Sciatic nerve (tissue), 2 donors: Measurements from ENCODE around the gene PHLPP1. TPM values are rescaled to one million over a fixed set of nuclear protein-coding genes. Genes with fewer than 3 reads are reported as not detected.
"Not testable (repeated sequence)": the region's sequence is repeated elsewhere in the genome, so short reads cannot be mapped to it uniquely, and the experiment has no call there.

Experiments
- ATAC-seq: fragments of 200-7000 bp; cut with Tn5 transposase; one replicate; pipeline ENCODE4 v1.9.1; 2020; ENCODE audit warnings: mild to moderate bottlenecking, moderate library complexity
- DNase-seq: peaks from one replicate; pipeline ENCODE4 v3.0.0-alpha.2; 2020; ENCODE audit warnings: low spot score
- intact Hi-C: fragments of 100-400 bp; cut with DNase I; formaldehyde crosslinking; loops from one replicate; pipeline ENCODE4 v1.14.2; 2022
- total RNA-seq: library from RNA; stranded (reverse); fragmentation: NEBNext Ultra II Directional; extraction: Animal tissue kit (Norgen Biotek cat#: 25700); gene quantifications from one replicate; pipeline ENCODE4 v1.2.1, GENCODE V29; 2021
- donor health status: DM: no; HTN: no; CAD: no.
- donor health status: DM: no; HTN: no; CAD: no.

PHLPP1 gene
- total RNA-seq, 1 donor from 2014 or later: 23.8 TPM

DNA sequence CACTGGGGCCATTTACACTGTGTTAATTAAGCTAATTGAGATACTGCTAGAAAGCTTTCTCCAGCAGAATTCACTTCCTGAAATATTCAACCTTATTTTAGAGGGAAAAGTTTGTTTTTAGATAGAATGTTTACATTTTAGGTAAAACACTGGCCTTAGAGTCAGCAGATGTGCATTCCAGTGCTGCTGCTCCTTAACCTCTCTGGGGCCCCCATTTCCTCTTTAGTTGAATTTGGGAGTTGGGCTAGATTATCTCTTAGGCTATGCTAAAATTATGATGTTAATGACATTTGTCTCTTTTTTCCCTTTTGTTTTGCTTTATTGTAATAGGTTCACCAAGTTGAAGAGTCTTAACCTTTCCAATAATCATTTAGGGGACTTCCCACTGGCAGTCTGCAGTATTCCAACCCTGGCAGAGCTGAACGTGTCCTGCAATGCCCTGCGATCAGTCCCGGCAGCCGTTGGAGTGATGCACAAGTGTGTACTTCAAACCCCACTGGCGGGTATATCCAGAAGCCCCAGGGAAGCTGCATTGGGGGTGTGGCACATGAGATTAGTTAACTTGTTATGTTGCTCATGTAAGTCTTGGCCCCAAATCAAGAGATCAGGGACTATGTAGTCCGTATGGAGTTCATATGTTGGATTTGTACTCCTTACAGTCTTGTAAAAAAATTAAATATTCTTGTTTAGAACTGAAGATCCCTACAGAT lies 179.5 kb downstream of the PHLPP1 start:
- intact Hi-C loops: no loop called here
- ATAC-seq: no peak

DNA sequence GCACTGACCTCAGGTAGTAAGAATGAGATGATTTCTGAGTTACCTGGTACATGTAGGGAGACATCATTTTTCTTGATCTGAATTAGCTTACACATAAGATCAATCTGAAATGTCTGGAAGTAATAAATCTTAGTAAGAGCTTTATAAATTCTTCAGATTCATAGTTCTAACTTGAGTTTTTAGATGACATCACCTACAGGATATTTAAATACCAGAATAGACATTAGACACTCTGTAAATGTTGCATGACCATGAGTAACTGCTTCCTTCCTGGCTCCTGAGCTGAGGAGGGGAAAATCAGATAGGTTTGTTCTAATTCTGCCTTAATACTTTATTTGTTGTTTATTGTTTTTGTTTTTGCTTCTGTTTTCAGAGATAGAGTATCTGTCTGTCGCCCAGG lies 181.8 kb downstream of the PHLPP1 start:
- DNase-seq: no peak
- ATAC-seq: no peak
- intact Hi-C loops: no loop called here

More for the DNA sequence above, 179.5 kb downstream of the PHLPP1 start:
- no peak for DNase-seq

DNA sequence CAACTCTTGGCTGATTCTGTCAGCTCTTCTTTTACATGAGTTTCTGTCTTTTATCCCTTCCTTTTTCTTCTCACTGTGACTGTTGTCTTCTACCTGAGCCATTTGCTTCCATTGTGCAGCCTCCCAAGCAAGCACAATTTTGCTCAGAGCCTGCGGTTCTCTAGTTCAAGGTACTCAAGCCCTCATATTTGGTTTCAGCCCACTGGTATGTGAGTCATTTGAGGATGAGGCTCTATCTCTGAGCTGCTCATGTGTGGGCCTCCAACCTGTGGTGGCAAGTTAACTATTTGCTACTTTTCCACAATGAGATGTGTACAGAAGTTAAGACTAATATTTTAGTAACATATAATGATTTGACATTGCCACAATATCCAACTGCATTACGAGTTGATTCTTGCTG lies 183.0 kb downstream of the PHLPP1 start:
- DNase-seq (no peak), ATAC-seq (no peak)
- intact Hi-C loops: no loop called here

DNA sequence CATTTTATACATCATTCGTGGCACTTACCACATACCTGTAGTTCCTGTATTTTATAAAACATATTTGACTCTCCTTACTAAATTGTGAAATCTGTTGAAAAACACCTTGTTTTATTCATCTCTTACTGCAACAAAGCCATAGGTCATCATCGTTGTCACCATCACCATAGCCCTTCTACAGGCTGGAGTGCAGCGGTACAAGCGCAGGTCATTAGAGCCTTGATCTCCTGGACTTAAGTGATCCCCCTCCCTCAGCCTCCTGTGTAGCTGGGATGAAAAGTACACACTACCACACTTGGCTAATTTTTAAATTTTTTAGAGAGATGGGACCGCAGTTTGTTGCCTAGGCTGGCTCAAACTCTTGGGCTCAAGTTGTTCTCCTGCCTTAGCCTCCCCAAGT lies 184.2 kb downstream of the PHLPP1 start:
- intact Hi-C loops: no loop called here
- DNase-seq (no peak), ATAC-seq (no peak)

DNA sequence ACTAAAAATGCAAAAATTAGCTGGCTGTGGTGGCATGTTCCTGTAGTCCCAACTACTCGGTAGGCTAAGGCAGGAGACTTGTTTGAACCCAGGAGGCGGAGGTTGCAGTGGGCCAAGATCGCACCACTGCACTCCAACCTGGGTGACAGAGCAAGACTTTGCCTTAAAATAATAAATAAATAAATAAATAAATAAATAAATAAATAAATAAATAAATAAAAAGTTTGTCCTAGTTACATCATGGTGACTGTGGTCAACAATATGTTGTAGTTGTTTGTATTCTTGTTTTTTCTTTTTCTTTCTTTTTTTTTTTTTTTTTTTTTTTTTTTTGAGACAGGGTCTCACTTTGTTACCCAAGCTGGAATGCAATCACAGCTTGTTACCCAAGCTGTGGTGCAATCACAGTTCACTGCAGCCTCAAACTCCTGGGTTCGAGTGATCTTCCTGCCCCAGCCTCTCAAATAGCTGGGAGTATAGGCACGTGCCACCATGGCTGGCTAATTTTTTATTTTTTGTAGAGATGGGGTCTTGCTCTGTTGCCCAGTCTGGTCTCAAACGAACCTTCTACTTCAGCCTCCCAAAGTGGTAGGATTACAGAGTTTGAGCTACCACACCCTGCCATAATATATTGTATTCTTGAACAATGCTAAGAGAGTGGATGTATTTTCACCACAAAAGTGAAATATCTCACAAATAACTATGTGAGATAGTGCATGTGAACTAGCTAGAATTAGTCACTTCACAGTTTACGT lies 185.0 kb downstream of the PHLPP1 start:
- ATAC-seq: no peak
- DNase-seq: no peak
- intact Hi-C loops: no loop called here

DNA sequence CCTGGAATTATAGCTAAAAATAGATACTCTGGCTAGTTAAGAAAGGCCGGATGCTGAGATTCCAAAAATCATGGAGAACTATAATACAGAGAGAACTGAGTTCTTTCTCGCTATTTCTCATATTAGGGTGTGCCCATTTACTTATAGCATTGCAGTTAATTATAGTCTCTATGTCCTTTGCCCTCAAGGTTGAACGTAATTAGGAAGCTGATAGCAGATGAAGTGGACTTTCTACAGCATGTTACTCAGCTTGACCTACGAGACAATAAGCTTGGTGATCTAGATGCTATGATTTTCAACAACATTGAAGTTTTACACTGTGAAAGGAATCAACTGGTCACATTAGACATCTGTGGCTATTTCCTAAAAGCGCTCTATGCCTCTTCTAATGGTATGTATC lies 187.4 kb downstream of the PHLPP1 start:
- ATAC-seq (no peak), DNase-seq (no peak)
- intact Hi-C loops: no loop called here

DNA sequence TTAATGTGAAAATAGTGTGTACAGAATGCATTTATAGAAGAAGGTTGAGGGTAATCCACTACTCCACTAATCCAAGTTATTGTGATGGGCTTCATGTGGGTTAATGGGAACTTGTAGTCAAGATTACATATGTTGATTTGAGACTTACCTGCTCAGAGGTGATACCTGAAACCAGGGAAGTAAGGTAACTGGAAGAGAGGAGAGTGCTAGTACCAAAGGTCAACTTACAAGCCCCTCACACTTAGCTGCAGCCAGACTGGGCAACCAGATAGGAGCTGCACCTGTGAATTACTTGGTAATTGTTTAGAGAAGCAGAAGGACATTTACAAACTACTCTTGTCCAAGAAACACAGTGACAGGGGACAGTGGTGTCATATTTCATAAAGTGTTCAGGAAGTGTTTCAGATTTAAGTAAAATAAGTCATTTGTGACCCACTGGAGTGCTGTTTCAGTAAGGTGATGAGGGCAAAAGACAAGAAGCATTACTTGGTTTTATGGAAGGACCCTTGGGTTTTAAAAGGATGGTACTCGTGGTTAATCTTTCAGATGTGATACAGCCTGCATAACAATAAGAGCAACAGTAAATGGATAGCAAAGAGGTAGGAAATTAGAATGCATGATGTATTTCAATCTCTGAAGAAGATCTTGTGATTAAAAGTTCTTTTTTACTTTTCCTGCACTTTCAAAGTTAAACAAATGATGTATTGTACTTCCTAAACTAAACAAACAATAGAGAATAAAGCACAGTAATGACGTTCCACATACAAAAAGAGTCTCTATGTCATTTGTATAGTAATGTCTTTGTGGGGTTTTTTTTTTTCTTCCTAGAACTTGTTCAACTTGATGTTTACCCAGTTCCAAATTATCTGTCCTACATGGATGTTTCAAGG lies 189.3 kb downstream of the PHLPP1 start:
- intact Hi-C loops: no loop called here
- DNase-seq: no peak
- no peak for ATAC-seq

DNA sequence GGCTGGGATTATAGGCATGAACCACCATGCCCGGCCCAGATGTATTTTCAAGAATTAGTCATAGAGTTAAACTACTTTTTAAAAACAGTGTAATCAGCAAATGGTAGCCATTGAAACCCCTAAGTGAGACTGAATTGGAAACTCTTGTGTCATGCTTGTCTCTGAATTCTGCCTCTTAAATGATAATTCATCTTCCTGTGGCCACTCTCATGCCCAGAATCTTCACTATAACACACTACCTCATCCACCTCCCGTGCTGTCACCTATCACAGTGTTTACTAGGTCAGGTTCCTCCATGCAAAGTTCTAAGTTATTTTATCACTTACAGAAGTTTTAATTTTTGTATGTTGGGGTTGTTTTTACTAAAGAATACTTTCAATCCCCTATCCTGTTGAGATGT lies 197.5 kb downstream of the PHLPP1 start:
- intact Hi-C loops: no loop called here

DNA sequence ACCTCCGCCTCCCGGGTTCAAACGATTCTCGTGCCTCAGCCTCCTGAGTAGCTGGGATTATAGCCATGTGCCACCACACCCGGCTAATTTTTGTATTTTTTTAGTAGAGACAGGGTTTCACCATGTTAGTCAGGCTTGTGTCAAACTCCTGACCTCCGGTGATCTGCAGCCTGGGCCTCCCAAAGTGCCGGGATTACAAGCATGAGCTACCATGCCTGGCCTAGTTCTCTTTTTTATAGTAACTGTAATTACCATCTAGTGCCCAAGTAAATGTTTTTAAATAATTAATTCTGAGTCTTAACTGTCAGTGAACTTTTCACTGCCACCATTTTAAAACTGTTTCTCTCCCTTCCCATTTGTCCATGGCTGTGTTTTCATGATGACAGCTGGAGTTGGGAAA lies 198.5 kb downstream of the PHLPP1 start:
- intact Hi-C loops, DNase-seq, ATAC-seq: not testable (repeated sequence)

More for the DNA sequence above, 197.5 kb downstream of the PHLPP1 start:
- no peak for DNase-seq
- ATAC-seq: no peak

DNA sequence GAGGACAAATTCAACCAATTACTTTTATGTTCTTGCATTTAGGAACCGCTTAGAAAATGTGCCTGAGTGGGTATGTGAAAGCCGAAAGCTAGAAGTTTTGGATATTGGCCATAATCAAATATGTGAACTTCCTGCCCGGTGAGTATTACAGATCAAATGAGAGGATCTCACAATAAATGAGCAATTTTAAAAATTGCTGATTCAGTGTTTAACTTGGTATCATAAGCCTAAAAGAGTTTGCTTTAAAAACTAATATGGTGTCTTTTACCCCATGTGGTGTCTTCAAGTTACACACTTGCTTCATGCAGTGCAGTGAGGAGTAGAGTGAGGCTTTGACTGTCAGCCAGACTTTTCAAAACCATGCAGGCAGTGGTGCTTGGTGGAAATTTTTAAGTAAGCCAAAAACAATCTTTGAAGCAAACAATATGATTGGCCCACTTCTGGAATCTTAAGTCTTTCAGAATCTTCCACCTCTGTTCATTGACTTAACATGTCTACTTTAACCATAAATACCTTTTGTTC lies 199.6 kb downstream of the PHLPP1 start:
- intact Hi-C loops: no loop called here
- ATAC-seq: no peak
- no peak for DNase-seq

DNA sequence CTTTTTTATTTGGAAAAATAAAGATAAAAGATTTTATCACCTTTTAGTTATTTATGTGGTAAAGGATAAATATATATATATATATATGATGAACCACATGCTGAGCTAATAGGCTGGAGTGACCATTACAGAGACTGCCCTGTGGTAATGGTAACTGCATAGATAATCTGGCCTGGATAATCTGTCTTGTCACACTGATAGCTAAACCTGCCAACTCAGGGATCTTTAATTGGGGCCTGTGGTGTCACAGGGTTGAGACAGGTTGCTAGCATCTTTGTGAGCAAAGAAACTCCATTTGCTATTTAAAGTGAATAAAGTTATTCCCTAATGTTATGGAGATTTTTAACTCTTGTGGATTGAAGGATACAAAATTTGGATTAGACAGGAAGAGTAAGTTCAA lies 203.0 kb downstream of the PHLPP1 start:
- DNase-seq (no peak), ATAC-seq (no peak)
- intact Hi-C loops: no loop called here

DNA sequence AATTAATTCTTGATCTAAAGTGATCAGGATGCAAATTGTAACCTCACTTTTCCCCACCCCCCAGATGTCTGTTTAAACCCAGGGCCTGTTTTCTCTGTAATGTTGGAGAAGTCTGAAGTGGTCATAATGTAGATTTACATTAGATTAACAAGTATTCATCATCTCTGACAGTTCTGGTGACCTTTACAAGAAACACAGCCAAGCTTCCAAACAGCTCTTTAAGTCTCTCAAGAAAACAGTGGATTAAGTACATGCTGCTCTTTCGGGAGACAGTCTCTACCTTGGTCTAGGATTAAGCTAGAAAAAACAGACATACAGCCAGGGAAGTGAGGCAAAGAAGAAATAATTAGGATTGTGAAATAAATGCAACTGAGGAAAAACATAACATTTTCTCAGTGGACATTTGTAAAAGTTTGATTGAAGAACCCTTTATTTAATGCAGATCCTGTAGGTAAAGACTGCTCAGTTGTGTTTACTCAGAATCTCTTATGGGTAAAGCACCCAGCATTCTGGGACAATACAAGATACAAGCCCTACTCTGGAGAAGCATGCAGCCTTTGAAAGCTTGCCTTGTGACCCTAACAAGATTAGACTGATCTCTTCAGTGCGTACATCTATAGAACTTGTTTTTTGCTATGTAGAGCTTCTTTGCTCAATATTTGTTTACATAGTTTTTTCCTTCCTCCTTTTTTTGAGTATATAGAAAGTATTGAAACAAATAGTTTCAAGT lies 203.9 kb downstream of the PHLPP1 start:
- ATAC-seq (no peak), DNase-seq (no peak)
- intact Hi-C loops: no loop called here

DNA sequence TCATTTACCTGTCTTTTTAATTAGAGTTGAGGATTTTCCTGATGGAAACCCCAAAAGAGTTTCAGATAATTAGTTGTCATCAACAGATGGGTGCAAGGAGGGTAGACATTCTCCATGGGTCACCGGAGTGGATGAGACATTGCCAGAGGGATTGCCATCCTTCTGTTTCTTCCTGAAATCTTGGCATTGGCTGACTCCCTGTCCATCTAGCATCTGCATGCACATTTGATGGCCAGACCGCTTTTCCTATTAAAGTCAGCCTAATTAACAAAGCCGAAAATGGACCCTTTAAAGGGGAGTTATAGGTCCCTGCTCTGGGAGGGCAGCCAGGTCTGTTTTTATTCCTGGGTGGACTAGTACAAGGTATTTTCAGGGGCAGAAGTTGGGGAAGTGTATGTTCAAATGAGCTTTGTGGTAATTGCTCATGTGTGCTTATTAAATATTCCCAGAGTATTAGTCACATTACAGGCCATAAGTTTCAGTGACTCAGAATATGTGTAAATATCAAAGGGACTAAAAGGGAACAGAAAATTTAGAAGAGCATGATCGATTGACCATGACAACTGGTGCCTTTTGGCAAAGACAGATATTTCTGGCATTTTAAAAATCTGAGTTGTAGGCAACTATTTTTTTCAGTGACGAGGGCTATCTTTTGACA lies 209.8 kb downstream of the PHLPP1 start:
- intact Hi-C loops: no loop called here
- ATAC-seq (no peak), DNase-seq (no peak)

DNA sequence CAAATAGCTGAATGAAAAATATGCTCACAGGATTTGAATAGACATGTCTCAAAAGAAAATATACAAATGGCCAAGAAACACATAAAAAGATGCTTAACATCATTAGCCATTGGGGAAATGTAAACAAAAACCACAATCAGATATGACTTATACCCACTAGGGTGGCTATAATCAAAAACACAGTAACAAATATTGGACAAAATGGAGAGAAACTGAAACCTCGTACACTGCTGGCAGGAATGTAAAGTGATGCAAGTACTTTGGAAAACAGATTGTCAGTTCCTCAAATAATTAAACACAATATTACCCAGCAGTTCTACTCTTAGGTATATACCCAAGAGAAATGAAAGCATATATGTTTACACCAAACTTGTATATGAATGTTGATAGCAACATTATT lies 213.0 kb downstream of the PHLPP1 start:
- intact Hi-C loops: no loop called here
- ATAC-seq: no peak
- no peak for DNase-seq

DNA sequence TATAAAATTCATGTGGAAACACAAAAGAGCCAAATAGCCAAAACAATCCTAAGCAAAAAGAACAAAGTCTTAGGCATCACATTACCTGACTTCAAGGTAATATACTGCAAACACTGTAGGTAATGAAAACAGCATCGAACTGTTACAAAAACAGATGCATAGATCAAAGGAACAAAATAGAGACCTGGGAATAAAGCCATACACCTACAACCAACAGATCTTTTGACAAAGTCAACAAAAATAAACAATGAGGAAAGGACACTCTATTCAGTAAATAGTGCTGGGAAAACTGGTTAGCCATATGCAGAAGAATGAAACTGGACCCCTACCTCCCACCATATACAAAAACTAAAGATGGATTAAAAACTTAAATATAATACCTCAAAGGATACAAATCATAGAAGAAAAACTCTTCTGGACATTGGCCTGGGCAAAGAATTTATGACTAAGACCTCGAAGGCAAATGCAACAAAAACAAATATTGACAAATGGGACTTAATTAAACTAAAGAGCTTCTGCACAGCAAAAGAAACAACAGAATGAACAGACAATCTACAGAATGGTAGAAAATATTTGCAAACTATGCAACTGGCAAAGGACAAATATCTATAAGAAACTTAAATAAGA lies 218.0 kb downstream of the PHLPP1 start:
- intact Hi-C loops: no loop called here
- DNase-seq (no peak), ATAC-seq (no peak)

DNA sequence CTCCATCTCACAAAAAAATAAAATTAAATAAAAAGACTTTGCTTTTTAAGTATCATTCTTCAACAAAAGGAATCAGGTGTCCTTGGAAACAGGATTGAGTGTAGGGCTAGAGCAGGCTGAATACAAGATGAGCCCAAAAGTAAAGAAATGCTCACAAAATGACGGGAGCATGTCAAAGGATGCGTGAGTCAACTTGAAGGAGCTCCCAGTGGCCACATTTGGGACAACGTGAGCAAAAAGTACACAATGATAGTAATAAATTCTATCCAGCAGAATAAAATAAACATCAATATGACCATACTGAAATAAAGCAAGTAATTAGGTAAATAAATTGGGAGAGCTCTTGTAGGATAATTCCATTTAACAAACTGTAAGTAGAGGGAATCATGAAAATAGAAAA lies 220.7 kb downstream of the PHLPP1 start:
- DNase-seq: no peak

DNA sequence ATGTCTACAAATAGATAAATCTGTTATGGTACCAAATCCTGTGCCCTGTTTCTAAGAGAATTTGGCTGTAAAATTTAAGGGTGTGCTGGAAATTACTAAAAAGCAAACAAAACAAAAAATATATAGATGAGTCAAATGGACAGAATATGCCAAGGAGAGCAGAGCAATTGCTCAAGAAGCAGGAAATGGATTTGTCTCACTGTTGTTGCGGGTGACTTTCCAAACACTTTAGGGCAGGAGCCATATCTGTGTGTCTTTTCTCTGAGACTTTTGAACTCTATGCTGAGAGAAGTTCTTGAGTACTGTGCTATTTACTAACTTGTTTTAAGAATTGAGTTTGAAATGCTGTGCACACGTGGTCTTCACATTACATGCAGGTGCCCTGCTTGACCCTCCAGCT lies 221.7 kb downstream of the PHLPP1 start:
- ATAC-seq (peak; percentile 62), DNase-seq (no peak)
- intact Hi-C loops: no loop called here

More for the DNA sequence above, 220.7 kb downstream of the PHLPP1 start:
- no peak for ATAC-seq
- intact Hi-C loops: no loop called here

DNA sequence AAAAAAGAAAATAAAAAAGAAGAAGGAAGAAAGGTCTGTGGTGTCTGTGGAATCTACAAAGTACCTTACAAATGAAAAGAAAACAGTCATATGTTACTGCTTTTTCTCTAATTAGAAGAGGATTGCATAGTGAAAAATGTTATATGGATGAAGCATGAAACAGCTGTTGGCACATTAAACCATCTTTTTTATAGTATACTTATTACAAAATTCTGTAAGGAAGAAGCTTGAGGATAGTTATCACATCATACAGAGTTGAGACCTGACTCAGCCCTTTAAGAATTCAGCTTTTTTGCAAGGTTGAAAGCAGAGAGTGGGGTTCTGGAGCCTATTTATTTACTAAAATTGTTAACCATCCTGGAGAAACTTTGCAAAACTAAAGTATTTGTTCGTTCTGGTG lies 222.7 kb downstream of the PHLPP1 start:
- no peak for DNase-seq
- ATAC-seq: no peak
- intact Hi-C loops: no loop called here
